ENCODE measurements around the gene ELL. TPM values are rescaled to one million over a fixed set of nuclear protein-coding genes. Genes with fewer than 3 reads are reported as not detected.

The ELL gene
- total RNA-seq, 1 experiment from 2014 or later, result 22.9 TPM

- BruUV-seq (replicated peaks), result no TSS peak
- ChIA-PET CTCF (no interaction called here), POLR2A (no interaction called here), RAD21 (ENCODE audit: low non-redundant PET in 1 of 2, low total read pairs in 2 of 2, uncharacterized antibody in 2 of 2, unreplicated experiment in 2 of 2) (interaction anchor here in 1 of 2 experiments (0.5 kb wide), 1 partner anchor 90 kb away, joined by 3 read pairs; no protein-coding TSS in a partner anchor)
- no peaks in the 10 kb centered on the region for H3K9me3 ChIP-seq (ENCODE audit: control insufficient read depth in 1 of 2, insufficient read depth in 1 of 2, low read depth in 1 of 2, low read length in 2 of 2)
- H3K4me1 ChIP-seq (ENCODE audit: control insufficient read depth in 1 of 2, insufficient read depth in 2 of 2, low read length in 2 of 2), result peaks cover 17 to 23% of the 10 kb centered on the region in 2 experiments
- no peak overlapping the region for H3K27ac ChIP-seq (ENCODE audit: low read depth, low read length)
- intact Hi-C loops (cut with micrococcal nuclease), result no loop called here
- no peak overlapping the region for H3K4me3 ChIP-seq (replicated peaks in 1 of 2; ENCODE audit: low read depth in 1 of 2, low read length in 2 of 2)
- no peak overlapping the region for H3K4me2 ChIP-seq (ENCODE audit: low read length)
- no peak for ATAC-seq
- H3K36me3 ChIP-seq (ENCODE audit: control insufficient read depth in 1 of 2, insufficient read depth in 2 of 2, low read length in 2 of 2), result no peaks in the 10 kb centered on the region
- no peak overlapping the region for H3K9ac ChIP-seq (ENCODE audit: low read length)
- H4K20me1 ChIP-seq (ENCODE audit: insufficient read depth), result no peaks in the 10 kb centered on the region
- peaks cover 97% of the 10 kb centered on the region for H3K79me2 ChIP-seq (ENCODE audit: insufficient read depth, low read length)
- no peak for DNase-seq (ENCODE audit: low read depth, low spot score)
- no peak overlapping the region for H2AFZ ChIP-seq (ENCODE audit: low read depth, low read length, poor library complexity, severe bottlenecking)
- TF ChIP-seq CTCF (IDR thresholded peaks at IDR 0.05 in 2 of 3, conservative IDR thresholded peaks at IDR 0.05 in 1 of 3; ENCODE audit: borderline replicate concordance in 1 of 3, insufficient read depth in 1 of 3, low read depth in 2 of 3, low read length in 2 of 3) (no peak), RAD21 (IDR thresholded peaks at IDR 0.05; ENCODE audit: low read depth) (no peak), FOSL1 (IDR thresholded peaks at IDR 0.05; ENCODE audit: low read depth) (no peak), ZBTB33 (IDR thresholded peaks at IDR 0.05; ENCODE audit: extremely low read depth, insufficient replicate concordance, low read length) (no peak), ZFX (IDR thresholded peaks at IDR 0.05) (no peak), ATF3 (IDR thresholded peaks at IDR 0.05) (no peak), JUND (IDR thresholded peaks at IDR 0.05) (no peak)
- H3K9me2 ChIP-seq (ENCODE audit: insufficient read depth), result no peaks in the 10 kb centered on the region
- H3K27me3 ChIP-seq (ENCODE audit: insufficient read depth, low read length), result no peaks in the 10 kb centered on the region
Measured at GRCh38 chr19:18500376-18500775, 21.5 kb downstream of the ELL start.
